HG03432 (cell line): ENCODE results near the gene ZNF621.
"Not testable (repeated sequence)": the region's sequence is repeated elsewhere in the genome, so short reads cannot be mapped to it uniquely, and the experiment has no call there.

Experiments
- ATAC-seq: cut with Tn5 transposase; IDR thresholded peaks from one replicate; pipeline ENCODE4 v1.9.1; 2021; ENCODE audit warnings: mild to moderate bottlenecking, moderate library complexity; ENCODE audit not compliant: unreplicated experiment

The ZNF621 gene

DNA sequence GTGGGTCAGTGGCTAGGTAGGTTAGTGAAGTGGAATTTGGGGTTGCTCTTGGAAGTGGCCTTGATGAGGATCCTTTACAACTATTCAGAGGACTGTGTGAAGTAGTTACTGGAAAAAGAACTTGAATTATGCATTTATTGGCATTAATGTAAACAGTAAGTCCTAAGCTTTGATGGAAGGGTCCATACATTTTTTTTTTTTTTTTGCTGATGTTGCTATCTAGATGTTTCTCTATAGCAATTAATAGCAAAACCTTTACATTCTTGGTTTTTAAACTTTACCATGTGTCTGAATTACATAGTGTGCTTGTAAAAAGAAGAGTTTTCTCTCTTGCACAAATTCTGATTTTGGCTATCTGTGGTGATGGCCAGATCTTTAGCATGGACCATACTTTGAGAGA is 9.5 kb downstream of the ZNF621 start:
- no peak for ATAC-seq

DNA sequence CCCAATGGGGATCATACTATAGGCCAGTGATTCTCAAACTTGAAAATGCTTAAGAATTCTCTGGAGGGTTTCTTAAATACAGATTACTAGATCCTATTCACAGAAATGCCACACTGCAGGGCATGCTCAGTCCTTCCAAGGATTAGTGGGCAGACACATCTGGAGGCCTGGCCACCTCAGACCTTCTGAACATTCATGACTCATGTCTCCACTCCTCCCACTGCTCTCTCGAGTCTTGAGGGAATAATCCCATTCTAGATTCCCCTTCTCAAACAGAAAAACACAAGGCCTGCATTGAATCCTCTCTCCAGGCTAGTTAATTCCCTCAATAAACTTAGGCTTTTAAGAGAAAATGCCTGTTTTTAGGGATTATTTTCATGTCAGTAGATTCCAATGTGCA is 22.1 kb downstream of the ZNF621 start:
- no peak for ATAC-seq

DNA sequence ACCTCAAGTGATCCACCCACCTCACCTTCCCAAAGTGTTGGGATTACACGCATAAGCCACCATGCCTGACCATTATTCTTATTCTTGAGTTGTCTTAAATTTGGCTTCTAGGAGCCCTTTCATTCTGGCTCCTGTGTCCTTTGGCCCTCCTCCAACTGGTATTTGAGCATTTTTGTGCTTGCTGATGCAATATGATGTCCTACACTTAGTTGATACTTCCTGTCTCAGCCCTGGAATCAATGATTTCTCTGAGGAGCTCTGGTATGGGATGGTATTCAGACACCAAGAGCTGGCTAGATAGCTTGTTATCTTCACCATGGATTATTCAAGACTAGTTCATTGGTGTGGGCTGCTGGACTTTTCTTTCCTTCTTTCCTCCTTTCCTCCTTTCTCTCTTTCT is 25.4 kb downstream of the ZNF621 start:
- ATAC-seq = no peak

DNA sequence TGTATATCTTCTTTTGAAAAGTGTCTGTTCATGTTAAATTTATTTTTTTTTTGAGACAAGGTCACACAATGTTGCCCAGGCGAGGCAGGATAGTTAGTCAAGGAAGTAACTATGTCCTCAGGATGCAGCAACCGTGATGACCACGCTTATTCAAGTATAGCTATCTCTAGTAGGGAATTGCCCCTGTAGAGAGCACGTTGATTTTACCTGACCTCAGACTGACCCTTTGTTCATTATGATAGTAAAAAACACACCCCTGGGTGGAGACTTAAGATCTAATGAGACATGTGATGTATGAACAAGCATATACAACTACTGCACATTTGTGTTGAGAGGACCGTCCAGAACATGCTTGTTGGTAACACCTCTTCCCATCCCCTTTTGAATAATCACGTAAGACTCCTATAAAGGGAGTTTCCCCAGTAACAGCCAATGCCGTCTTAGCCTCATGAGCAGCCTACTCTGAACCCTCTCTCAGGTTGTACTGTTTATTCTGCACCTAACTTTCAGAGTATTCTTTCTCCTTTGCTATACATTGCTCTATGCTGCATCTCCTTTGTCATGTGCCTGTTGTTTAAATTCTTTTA is 32.9 kb downstream of the ZNF621 start:
- peak; percentile 47 for ATAC-seq

DNA sequence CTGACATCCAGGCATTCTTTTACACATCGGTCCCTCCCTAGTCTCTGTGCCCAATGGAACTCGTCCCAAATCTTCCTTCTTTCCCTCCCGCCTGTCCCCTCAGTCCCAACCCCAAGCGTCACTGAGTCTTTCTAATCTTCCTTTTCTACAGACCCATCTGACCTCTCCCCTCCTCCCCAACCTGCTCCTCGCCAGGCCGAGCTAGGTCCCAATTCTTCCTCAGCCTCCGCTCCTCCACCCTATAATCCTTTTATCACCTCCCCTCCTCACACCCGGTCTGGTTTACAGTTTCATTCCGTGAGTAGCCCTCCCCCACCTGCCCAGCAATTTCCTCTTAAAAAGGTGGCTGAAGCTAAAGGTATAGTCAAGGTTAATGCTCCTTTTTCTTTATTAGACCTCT is 37.7 kb downstream of the ZNF621 start:
- not testable (repeated sequence) for ATAC-seq

DNA sequence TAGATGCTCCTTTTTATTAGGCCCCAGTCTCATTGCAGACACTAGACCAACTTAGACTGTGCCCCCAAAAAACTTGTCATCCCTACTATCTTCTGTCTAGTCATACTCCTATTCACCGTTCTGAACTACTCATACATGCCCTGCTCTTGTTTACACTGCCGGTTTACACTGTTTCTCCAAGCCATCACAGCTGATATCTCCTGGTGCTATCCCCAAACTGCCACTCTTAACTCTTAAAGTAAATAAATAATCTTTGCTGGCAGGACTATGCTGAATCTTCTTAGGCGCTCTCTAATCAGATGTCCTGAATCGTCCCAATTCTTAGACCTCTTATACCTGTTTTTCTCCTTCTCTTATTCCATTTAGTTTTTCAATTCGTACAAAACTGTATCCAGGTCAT is 40.9 kb downstream of the ZNF621 start:
- not testable (repeated sequence) for ATAC-seq

DNA sequence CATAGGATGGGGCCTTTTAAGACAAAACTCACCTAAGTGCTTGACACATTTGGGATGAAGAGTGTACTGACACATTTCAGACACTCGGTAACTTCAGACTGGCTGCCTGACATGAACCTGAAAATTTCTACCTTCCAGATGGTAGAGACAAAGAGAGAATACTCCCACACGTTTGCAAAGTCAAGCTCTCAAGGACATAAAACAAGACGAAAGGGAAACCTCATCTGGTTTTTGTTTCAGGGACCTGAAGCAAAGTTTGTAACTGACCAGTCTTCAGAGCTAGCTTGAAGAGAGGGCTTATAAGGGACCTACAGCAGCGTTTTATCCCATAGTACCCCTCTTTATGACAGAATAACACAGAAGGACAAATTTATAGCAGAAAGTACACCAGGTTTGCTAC is 41.9 kb downstream of the ZNF621 start:
- ATAC-seq = no peak

DNA sequence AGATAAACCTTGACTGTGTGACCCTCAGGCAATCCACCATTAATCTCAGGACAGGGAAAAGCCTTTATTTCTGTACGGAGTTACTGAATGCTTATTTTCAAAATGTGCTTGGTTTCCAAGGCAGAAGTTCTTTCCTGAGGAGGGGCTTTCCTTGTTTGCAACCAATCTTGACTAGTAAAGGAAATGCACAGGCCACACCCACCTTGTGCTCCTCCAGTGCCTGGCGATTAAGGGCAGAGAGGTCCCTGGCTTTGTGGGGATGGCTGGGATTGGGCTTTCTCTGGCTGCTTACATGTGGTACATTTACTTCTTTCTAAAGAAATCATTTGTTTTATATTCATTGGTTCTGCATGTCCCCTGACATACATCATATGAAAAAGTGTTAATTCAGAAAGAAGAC is 47.8 kb downstream of the ZNF621 start:
- no peak for ATAC-seq

DNA sequence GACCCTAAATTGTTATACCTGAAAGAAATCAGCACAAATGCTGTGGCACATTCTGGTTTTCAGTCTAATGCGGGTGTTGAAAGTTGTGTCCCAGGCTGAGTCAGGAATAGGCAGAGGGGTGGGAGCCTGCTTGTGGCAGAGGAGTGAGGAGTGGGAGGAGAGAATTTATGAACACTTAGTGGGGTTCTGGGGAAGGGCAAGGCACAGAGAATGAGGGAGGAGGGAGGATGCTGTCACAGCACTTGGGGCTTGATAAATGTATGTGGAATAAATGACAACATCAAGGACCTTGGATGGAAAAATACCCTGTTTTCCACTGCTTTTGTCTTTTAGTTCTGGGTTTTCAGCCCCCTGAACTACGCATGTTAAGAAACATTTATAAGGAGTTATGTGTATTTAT is 49.3 kb downstream of the ZNF621 start:
- ATAC-seq = no peak

DNA sequence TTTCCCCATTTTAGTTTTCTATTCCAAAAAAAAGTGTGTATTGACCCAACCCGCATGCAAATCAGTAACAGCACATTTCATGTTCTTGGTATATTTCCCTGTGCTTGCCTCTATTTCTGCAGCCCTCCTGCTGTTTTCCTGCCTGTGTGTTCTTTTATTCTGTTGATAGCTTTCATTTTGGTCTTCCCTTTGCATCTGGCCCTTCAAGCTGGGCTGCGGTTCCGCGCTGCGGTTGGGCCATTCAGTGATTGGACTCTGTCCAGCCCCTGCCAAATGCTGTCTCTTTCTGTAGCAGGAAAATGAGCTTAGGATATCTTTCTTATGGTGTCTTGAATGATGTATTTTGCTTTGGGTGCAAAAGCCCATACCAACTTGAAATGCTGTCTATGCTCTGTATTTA is 49.9 kb downstream of the ZNF621 start:
- no peak for ATAC-seq

DNA sequence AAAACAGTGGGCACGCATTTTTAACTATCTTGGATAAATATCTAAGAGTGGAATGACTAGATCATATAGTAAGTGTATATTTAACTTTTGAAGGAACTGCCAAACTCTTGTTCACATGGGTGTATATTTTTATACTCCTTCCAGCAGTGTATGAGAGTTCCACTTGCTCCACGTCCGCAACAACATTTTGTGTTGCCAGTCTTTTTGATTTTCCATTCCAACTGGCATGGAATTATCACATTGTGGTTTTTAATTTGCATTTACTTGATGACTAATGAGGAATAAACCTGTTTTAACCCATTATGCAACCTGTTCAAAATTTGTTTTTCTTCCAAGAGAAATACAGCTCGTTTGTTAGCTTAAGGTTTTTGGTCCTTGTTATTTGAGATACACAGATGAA is 51.6 kb downstream of the ZNF621 start:
- no peak for ATAC-seq

DNA sequence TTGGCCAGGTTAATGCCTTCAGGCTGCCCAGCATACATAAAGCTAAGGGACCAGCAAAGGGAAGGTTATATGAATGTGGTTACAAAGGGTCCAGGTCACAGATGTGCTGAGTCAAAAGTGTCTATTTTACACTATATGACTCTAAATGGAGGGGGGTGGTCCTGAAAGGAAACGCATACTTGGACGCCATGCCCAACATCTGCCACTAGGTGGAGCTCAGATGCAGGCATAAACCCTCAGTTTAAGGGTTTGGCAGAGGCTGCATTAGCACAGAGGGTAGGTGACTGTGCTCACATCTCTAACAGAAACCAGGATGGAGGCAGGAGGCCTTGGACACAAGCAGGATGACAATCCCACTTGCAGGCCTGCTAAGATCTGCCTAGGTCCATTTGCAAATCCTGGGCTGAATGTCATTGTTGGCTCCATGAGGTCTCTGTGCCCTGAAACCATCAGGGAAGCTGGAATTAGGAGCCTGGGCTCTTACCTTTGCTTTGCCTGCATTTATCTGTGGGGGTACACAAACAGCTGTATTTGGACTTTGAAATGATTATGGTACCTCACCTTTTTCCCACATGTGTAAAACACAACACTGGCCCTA is 55.8 kb downstream of the ZNF621 start:
- peak; percentile 69 for ATAC-seq

DNA sequence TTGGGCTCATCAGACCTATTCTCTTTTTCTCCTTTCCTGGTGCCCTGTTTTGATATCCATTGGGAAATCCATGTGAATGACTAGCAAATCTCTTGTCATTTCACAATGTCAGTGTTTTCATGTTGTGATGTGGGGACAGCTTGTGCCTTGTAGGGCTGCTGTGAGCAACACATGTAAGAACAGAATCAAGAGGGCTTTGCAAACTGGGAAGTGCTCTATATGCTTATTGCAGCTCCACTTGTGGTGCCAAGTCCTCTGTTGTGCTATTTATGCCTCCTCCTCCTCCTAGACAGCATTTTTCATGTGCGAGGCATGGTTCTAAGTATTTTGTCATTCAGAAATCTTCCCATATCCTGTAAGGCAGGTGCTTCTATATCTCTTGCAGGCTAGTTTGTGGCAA is 56.4 kb downstream of the ZNF621 start:
- ATAC-seq = no peak

DNA sequence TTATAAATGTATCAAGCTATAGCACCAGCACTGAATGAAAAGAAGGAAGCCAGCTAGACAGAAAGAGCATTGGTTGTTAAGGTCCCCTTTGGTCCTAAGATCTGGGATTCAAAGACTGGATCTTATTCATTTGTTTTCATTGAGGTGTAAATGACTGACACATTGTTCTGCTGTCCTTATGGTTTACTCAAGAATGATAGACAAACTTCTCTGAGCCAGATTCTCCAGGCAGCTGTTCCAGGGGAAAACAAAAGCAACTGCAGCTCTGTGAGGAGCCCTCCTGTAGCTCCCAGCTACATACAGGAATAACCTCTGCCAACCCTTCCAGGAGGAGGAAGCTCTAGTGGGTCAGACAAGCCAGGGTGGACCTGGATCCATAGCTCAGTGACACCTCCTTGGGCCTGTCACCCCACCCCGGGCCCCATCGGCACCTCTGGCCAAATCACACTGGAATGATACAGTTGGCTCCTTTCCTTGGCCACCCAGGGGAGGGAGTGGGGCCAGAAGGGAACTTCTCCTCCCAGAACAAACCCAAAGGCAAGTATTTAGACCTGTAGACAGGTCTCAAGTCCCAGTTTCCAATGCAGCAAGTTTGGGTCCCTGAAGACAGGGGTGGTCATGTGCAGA is 57.8 kb downstream of the ZNF621 start:
- ATAC-seq = no peak

DNA sequence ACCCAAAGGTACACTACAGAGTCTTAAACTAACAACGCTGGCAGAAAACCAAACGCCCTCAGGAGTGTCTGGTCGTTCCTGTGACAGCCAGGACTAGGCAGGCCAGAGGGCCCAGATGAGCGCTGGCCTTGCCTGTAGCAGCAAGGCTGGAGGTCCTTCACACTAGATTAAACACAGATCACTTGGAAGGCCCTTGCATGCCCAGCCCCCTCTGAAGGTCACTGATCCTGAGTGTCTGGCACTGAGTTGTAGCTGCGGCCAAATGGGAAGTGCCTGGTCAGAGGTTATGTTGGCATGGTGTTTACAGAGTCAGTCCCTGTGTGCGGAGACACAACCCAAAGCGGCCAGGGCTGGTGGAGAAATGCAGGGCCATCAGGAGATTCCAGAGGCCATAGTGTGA is 58.9 kb downstream of the ZNF621 start:
- ATAC-seq = no peak

DNA sequence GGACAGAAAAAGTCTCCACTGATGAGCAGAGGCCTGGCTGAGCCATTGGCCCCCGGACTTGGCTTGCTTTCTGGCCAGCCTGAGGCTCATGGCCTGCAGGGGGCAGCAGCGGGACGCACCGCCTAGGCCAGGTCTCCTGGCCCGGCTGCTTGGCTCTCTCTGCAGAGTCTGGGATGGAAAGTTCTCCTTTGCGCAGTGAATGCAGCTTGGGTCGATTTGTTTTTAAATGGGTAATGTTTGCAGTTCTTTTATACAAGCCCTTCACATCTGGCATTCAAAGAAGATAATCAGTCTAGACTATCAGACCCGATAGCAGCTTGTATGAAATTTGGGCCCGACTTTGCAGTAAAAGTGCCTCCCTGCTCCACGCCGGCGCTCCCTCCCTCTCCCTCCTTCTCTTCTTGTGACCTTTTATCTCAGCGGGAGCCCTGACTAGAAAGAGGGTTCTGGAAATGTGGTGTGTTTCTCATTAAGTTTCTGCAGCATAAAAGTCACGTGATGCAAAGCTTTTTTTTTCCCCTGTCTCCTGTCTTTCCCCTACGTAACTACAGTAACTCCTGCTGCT is 59.9 kb downstream of the ZNF621 start:
- peak; percentile 80 for ATAC-seq

DNA sequence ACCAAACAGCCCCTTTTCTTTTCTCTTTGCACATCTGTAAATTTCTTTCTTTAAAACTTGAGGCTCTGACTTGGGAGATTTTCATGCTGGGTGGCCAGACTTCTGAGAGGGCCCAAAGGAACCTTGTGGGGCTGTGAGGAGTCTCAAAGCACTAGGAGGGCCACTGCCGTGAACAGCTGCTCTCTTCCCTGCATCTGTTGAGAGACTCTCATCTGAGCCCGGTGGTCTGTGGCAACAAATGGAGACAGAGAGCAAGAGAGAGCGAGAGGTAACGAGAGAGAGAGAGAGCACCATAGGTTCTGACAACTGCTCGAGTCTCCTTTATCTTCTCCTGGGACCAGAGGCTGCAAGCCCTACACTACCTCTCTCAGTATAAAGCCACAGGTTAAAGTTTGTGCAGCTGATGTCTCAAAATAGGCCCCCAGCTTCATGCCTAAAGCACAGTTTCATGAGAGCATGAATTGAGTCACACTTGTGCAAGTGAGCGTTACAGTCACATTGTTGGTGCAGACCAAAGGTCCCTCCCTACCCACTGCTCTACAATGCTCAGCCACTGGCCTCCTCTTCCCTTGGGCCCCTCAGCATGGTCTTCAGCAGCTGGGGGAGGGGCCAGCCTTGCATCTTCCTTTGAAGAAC is 60.7 kb downstream of the ZNF621 start:
- ATAC-seq = peak; percentile 45

DNA sequence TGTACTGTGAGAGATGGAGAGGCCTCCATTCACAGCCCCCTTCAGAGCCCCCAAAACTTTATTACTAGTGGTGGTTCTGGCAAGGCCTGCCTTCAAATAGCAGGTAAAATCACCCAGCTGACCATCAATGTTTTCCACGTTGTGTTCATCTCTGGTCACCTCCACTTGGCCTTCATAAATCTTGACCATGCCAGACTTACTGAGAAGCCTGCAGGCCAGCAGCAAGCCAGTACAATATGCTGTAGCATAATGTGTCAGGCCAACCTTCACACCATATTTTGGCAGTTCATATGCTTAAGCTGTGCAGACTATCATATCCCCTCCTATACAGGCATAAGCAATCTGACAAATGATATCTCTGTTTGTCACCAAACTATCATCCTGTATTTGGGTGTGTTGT is 62.1 kb downstream of the ZNF621 start:
- no peak for ATAC-seq

DNA sequence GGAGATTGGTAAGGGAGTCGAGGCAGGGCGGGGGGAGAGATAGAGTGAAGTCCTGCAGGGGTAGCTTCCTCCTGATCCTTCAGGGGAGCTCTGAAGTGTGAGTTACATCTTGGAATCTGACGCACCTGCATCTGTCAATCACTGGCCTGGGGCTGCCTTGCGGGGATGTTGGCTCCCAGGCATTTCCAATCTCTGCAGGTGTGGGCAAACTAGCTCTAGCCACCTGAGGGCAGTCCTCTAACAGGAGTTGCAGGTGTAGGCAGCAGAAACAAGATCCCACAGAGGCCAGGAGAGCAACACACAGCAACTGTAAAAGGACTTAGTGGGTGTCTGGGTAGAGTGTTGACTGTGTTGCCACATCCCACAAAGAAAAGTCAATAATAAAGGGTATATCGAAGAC is 63.6 kb downstream of the ZNF621 start:
- ATAC-seq = no peak
